ENCODE results near the gene TOM1L2.
"Not testable (repeated sequence)": the region's sequence is repeated elsewhere in the genome, so short reads cannot be mapped to it uniquely, and the experiment has no call there.

Gene TOM1L2

DNA sequence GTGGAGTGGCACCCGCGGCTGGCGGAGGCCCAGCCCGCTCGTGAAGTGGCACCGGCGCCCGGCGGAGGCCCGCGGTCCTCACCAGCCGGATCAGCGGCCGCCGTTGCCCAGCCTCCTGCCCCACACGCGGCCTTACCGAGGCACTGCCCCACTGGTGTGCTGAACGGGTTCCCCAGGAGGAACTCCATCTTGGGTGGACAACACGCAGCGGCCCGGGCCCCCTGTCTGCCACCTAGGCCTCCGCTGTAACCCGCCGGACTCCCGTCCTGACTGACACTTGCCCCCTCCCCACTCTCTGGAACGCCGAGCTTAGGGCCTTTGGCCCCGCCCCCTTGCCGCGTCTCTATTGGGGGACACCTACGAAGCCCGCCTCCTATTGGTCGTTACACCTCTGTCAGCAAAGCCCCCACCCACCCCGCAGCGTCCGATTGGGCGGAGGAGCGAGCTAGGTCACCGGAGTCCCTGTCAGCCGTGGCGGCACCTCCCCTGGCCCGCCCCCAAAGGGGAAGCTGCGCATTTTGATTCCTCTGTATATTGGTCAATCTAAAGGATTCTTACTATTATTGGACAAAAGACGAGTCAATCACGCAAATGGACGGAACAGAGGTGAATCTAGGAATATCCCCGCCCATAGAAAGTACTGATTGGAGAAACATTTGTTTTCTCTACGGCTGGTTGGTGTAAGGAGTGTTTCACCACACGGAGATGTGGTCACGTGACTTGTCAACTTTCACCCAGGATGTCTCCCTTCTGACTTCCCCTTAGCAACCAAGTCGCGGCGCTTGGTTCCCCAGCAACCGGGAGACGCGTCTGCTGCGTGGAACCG lies at the start of gene TOM1L2, which contains the start of gene DRC3:
Gene TOM1L2 (minus strand): TSS at position 275 of the 826 bp plus-strand sequence. CDS start 87 bp downstream, at position 188.
Gene DRC3 (plus strand): TSS at position 737 of the 826 bp plus-strand sequence. CDS start 4,737 bp downstream, outside the sequence.
- DNase-seq (ENCODE audit: low spot score): peak; percentile 93

DNA sequence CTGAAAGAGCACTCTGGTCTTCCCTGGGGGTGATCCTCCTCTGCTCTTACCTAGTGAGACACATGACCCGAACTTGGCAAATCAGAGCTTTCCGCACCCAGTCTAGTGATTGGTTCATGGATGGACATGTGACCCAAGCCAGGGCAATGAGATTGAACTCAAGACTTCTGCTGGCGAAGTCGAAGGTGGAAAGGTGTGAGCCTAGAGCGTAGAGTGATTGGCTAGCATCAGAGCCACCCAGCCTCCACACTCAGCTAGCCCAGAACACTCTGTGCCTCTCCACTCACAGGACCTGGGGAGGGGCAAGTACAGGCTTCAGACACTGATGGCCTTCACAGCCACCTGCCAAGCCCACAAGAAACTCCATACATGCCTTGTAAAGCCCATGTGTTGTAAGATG lies 49.2 kb upstream of the TOM1L2 start:
- no peak for DNase-seq (ENCODE audit: low spot score)

DNA sequence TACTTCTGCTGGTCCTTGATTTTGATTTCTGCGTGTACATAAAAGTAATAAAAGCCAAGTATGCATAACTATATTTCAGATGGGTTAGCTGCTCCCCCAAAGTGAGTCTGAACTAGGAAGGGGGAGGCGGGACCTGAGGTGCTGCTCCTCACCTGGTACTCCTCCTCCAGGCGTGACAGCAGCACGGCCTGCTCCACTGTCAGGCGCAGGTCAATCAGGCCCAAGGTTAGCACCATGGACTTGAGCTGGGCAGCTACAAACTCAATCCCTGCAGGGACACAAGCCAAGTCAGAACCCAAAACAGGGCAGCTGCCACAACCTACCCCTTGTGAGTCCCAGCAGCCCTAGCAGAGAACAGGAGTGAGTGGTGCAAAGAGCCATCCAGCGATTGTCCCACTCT lies 48.8 kb upstream of the TOM1L2 start:
- DNase-seq (ENCODE audit: low spot score): no peak

DNA sequence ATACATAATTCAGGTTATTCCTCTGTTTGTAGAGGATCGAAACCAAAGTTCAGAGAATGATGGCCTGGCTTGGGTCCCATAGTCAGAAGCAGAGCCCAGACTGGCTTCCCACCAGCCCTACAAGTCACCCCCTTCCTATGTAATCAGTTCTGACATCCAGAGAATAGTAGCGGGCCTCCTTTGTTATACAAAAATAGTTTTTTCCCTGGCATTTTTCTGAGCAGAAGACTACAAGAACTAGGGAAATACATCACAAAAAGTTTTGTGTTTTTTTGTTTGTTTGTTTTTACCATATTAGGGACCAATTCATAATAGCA lies 47.6 kb upstream of the TOM1L2 start:
- DNase-seq (ENCODE audit: low spot score): no peak

DNA sequence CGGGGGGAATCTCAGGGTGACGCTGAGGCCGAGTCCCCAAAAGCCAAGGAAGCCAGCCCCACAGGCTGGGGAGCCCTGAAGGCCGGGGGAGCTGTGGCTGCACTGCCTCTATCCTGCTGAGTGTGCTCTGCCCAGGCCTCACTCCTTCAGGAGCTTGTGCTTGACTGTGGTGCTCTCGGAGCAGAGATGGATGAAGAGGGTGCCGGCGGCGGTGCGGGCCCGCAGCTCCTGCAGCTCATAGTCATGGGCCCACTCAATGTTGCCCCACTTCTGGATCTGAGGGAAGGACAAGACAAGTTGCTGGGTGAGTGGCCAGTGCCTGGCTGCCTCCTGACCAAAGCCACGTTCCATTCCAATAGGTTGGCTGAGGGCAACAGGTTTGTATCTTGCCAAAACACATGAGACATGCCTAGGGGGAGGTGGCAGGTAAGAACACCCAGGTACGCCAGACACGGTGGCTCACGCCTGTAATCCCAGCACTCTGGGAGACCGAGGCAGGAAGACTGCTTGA lies 46.3 kb upstream of the TOM1L2 start:
- no peak for DNase-seq (ENCODE audit: low spot score)

DNA sequence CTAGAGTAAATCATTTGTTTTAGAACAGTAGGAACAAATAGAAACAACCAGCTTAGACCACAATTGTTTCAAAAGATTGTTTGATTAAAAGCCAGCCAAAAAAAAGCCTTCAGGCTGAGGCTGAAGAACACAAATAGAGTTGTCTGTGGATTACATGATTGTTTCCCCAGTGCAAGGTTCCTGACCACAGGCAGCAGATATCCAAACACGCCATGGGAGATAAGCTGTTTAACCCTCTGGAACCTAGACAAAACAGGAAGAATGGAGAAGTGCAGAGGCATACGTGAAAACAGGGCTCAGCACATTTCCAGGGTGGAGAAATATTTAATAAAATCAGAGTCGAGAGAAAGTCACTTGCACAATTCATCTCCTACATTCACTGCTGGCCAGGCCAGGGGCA lies 45.8 kb upstream of the TOM1L2 start:
- DNase-seq (ENCODE audit: low spot score): no peak

DNA sequence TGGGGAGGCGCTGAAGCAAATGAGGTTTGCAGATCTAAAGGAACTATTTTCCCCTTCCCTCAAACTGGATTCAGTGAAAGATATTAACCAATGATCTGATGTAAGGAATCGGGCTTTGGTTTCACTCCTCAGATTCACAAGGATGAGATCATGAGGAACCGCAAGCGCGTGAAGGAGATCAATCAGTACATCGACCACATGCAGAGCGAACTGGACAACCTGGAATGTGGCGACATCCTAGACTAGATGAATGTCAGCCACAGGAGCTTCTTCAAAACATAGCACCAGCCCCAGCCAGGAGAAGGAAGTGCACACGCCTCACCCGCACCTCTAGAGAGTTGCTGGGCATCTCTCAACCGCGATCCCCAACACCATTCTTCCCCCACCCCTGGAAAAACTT lies 44.2 kb upstream of the TOM1L2 start:
- DNase-seq (ENCODE audit: low spot score): no peak

DNA sequence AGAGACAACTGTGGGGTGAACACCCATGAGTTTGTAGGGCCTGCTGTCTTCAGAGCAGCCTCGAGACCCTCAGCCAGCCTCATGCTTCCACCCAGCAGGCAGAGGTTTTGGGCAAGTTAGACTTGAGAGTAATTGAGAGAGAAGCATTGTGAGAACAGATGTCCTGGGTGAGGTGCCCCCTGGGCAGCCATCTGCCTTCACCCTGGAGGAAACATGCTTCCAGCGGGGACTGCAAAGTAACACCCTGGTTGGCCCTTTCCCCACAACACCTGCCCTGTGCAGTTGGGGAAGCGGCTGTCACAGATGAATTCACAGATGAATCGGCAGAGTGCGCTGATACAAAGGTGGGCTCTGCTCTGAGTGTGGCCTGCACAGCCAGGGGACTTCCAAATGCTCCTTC lies 43.4 kb upstream of the TOM1L2 start:
- DNase-seq (ENCODE audit: low spot score): peak; percentile 51

DNA sequence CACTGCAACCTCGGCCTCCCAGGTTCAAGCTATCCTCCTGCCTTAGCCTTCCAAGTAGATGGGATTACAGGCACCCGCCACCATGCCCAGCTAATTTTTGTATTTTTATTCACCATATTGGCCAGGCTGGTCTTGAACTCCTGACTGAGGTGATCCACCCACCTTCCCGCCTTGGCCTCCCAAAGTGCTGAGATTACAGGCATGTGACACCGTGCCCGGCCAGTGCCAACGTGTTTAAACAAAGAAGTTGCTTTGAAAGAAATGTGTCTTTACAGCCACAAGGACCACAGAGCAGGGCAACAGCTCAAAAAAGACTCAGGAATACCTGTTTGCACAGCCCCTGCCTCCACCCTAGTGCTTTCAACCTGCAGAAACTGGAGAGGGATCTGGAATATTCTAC lies 41.8 kb upstream of the TOM1L2 start:
- no peak for DNase-seq (ENCODE audit: low spot score)

DNA sequence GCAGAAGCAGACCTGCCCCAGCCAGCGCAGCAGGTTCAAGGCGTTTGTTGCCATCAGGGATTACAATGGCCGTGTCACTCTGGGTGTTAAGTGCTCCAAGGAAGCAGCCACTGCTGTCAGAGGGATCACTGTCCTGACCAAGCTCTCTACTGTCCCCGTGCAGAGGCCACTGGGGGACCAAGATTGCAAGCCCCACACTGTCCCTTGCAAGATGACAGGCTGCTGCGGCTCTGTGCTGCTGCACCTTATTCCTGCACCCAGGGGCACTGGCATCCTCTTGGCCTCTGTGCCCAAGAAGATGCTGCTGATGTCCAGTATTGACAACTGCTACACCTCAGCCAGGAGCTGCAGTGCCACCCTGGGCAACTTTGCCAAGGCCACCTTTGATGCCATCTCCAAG lies 39.1 kb upstream of the TOM1L2 start:
- no peak for DNase-seq (ENCODE audit: low spot score)

DNA sequence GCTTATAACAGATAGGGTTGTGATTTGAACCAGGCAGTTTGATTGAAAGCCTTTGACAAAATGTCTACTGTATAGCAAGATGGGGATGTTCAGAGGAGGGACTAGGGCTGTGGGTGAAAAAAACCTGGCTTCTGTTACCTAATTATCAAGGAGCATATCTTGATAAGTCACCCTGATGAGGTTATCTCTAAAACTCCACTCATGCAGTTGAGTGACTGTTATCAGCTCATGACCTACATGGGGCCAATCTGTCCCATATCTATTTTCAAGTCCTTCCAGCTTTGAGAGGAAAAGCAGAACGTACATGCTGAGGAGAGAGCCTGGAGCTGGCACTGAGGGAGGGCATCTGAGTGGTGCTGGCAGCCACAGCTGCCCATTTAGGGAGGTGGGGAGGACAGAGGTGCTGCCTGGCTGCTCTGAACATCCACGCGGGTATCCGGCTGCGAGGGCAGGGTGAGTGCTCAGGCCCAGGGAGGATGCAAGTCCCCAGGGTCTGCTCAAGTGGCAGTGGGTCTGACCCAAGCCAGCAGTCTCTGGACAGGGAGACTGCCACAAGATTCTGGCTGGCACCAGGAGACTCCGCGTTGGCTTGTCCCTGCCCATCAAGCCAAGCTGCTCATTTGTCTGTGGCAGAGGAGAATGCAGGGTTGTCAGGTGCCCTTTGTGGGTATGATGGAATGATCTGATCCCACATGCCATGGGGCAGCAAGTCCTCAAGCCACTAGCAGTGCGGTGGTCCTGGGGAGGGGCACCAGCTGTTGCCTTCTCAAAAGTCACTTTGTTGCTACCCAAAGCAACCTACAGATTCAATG lies 37.6 kb upstream of the TOM1L2 start:
- no peak for DNase-seq (ENCODE audit: low spot score)

DNA sequence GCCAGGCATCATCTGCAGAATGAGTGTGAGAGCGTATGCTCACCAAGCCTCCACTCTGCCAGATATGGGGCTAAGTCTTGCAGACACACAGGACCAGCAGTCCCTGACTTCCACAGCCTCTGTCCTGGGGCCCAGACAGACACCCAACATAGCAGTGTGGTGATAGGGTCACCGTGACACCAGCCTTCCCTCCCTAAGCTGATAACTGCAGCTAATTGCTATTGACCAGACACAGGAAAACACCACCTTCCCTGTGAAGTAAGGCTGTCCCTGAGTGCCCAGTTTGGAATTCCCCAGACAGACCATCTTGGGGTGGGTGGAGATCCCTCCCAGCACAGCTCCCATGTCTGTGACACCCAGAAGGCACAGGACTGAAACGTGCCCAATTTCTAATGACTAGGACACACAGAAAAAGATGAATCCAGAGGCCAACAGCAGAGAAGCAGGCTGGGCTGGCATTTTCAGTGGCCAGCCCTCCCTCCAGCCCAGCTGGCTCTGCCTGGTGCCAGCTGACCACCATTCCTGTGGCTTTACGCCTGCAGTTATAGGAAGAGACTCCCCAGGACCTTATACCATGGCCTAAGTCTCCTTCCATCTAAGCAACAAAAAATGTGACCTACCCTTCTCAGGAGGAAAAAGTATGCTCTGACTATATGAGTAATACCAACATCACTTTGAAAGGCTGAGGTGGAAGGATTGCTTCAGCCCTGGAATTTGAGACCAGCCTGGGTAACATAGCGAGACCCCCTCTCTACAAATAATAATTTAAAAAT lies 36.5 kb upstream of the TOM1L2 start:
- DNase-seq (ENCODE audit: low spot score): no peak

DNA sequence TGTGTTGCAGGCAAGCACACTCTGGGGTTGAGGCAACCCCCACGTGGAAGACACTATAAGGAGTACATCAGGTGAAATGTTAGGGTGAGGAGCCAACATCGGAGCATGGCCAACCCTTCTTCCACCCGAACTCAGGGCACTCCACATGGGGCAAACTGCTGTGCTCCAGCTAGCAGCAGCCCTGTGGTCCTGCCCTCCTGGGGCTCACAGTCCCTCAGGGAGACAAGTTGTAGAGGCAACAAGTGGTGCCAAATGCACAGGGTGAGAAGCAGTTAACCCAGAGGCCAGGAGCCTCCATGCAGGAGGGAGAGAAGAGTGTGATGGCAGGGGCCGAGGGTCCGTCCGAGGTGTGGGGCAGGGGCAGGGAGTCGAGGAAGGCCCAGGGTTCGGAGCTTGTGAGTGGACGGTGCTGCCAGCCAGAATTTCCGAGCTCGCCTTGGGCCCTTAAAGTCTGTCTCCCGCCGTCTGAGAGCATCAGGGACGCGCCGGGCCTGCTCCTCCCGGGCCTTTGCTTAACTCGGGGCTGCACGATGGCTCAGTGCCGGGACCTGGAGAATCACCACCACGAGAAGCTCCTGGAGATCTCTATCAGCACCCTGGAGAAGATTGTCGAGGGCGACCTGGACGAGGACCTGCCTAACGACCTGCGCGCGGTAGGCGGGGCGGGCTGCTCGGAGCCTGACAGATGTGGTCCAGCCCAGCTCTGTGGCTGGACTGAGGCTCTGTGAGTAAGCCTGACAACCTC lies 34.5 kb upstream of the TOM1L2 start:
- no peak for DNase-seq (ENCODE audit: low spot score)

DNA sequence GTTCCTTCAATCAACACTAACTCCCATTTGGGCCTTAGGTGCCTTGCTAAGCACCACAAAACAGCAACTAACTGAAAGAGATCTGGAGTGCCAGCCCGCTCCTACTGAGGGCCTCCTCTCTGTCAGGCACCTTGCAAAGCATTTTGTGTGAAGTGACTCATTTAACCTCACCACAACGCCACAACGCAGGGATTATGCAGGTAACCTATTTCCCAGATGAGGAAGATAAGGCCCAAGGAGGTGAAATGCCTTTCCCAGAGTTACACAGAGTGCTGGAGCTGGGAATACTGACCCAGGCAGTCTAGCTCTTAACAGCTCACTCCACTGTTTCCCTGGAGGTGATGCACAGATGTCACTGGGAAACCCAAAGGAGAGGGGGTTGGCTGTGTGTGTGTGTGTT lies 33.3 kb upstream of the TOM1L2 start:
- no peak for DNase-seq (ENCODE audit: low spot score)

DNA sequence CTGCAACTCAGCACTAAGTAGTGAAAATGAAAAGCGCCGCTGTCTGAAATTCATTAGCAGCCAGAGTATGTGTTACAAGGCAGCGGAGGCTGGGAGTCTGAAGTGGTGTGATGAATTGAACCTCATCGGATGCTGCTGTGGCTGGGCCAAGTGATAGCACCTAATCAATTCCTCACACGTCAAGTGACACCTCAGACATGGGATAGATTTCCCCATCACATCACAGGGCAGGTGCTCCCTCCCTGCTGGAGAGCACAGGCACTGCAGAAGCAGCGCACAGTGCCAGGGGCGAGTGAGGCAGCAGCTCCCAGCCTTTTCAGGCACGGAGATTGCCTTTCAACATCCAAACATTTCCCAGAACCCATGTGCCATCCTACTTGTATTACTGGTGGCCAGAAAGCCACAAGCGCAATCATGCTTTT lies 32.7 kb upstream of the TOM1L2 start:
- DNase-seq (ENCODE audit: low spot score): no peak

DNA sequence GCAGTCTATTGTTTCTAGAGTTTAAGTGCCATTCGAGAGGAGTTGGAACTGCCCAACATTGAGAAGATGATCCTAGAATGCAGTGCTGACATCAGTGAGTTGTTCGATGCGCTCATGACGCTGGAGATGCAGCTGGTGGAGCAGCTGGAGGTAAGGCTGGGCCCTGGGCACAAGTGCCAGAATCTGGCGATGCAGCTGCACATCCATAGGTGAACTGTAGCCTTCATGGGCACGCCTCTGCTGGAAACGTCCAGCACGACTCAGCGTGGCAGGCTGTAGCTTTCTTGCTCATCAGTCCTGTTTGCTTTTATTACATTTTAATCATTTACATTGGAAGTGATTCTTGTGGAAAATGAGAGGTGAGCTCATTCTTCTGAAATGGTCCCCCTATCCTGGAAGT lies 32.1 kb upstream of the TOM1L2 start:
- no peak for DNase-seq (ENCODE audit: low spot score)

DNA sequence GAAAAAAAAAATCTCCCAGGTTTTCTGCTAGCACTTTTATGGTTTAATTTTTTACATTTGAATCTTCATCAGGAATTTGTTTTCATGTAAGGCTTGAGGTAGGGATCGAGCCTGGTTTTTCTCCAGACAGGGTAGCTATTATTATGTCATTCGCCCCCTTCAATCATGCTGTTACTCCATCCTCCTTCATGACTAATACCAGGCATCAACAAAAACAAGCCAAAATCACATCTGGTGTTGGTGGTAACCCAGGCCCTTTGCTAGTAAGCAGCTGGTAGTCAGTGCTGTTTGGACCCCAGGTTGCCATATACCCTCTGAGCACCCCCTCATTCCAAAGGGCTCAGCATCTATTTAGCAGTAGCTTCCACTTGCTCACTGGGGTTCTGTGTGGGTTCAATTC lies 30.0 kb upstream of the TOM1L2 start:
- DNase-seq (ENCODE audit: low spot score): no peak

DNA sequence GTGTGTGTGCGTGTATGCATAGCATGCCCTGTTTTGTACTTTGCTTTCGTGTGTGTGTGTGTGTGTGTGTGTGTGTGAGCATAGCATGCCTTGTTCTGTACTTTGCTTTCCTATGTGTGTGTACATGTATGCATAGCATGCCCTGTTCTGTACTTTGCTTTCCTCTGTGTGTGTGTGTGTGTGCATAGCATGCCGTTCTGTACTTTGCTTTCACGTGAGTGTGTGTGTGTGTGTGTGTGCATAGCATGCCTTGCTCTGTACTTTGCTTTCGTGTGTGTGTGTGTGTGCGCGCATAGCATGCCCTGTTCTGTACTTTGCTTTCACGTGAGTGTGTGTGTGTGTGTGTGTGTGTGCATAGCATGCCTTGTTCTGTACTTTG lies 27.8 kb upstream of the TOM1L2 start:
- DNase-seq (ENCODE audit: low spot score): no peak

DNA sequence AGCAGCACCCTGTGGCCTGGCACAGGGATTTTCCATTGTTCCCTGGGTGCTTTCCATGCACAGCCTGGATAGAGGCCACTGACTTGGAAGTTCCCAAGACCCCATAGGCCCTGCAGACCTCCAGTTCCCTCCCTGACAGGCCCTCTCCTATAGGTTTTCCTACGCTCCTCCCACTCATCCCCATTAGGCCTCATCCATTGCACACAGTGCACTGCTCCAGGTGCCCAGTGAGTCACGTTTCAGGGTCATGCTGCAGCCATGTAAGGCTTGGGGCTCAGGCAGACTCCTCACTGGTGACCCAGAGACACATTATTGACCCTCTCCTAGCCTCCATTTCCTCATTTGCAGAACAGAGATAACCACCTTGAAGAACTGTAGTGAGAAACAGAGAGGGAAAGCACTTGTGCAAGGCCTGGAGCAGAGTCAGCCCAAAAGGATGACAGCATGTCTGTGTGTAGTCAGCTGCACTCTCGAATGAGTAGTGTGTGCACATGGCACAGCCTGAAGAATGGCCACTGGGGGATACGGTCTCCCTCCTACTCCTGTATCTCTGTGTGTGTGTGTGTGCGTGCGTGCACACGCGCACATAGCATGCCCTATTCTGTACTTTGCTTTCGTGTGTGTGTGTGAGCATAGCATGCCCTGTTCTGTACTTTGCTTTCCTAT lies 27.3 kb upstream of the TOM1L2 start:
- no peak for DNase-seq (ENCODE audit: low spot score)

DNA sequence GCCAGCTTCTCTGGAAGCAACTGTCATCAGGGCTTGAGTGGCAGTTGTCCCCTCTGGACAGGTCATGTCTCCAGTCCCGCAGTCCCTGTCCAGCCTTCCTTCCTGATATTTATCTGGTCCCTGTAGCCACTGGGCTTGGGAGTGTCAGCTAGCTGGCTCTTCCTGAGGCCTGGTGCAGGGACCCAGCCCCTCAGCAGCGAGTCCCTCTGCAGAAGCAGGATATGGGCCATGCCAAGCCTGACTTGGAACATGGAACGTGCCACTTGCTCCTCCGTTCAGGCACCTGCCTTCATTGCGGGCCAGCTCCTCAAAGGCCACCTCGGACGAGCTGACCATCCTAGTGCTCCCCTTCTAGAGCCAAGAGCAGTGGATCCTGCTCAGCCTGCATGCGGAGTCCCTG lies 26.7 kb upstream of the TOM1L2 start:
- DNase-seq (ENCODE audit: low spot score): no peak

DNA sequence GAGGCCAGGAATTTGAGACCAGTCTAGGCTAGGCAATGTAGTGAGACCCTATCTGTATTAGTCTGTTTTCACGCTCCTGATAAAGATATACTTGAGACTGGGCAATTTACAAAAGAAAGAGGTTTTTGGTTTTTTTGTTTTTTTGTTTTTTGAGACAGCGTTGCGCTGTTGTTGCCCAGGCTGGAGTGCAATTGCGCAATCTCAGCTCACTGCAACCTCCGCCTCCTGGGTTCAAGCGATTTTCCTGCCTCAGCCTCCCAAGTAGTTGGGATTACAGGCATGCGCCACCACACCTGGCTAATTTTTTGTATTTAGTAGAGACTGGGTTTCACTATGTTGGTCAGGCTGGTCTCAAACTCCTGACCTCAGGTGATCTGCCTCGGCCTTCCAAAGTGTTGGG lies 23.7 kb upstream of the TOM1L2 start:
- DNase-seq (ENCODE audit: low spot score): not testable (repeated sequence)

All from D341Med (cell line).